CD4-positive, alpha-beta T cell treated with Interleukin-2 at 100 ng/mL for 4 hours (primary cell): ENCODE data around the gene TTC12.

ENCODE experiments used
- DNase-seq: peaks from one replicate; pipeline ENCODE4 v3.0.0-alpha.2; 2020; ENCODE audit warnings: low spot score

Gene TTC12

DNA sequence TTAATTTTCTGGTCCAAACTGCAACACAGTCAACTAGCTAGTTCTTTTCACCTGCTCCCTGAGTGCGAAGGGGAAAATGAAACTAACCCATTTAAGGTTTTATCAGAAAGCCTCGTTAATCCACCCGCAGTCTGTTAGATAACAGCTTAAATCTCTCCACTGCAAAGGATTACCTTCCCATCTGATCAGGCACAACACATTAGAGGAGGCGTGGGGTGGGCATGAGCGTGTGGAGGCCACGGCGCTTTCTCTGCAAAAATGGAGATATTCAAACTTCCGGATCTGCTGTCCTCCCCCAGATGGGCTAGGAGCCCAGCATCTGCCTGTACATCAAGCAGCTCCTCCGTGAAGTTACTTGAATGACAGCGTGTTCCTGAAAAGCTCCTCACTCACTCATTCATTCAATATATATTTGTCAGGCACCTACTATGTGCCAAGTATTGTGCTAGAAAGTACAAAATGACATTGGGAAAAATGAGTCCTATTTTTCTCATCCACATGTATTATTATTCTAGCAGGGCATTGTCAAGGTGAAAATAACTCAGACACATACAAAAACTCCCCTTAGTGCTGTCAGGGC, 59.7 kb downstream of the TTC12 start:
- no peak for DNase-seq

DNA sequence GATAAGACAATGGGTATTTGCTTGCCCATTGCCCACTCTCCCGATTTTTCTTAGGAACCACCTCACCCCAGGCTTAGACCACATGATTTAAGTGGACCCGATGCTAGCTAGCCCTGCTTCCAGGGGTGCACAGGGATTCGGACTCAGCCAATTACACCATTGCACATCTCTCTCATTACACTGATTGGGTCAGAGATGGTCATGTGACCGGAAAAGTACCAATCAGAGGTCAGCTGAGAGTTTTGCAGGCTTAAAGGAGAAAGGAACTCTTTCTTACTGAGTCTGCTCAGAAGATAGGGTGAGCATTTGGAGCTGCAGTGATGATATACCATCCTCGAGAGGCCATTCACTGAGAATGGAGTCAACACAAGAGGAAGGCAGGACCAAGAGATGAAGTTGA, 61.0 kb downstream of the TTC12 start:
- no peak for DNase-seq

DNA sequence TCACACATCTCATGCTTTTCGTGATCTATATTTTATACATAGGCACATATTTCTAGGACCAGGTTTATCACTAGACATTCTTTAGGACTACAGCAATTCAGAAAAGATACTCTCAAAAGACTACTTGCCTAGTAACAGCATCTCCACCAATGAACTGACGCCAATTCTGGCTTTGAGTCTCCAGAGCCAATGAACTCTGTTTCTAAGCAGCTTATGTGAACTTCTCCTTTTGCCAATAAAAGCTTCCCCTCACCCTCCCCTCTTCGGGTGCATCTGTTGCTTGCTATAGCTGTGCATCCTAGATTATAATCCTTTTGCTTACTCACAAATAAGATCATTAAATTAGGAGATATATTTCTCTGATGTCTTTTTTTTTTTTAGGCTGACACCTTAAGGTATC, 61.8 kb downstream of the TTC12 start:
- DNase-seq: no peak

DNA sequence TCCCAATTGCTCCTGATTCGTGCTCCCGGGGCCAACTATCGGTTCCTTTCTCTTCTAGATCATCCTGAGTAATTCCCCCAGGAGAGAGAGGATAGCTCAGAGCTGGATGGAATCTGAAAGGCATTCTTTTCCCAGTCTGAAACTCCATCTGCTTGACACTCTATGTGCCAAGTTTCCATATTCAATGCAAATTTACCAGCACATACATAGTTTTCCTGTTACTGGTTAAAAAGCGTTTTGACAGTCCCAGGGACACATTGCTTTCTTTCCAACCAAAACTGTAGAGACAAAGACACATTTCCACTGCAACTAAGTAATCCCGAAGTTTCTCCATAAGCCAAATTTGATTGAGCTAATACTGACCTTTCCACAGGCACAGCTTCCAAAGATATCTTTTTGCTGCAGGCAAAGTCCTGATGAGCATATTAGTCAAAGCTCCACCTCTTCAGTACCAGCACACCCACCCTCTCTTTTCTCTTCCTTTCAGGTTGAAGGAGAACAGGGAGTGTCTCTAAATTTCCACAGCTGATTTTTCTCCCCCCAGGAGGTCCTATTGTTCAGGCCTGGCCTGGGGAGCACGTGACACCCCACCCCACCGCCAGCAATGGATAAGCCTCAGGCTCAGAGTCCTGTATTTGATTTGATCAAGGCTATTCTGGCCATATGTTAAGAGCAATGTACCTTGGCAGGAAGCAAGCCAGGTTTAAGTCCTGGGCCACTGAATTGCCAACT, 63.5 kb downstream of the TTC12 start:
- DNase-seq: no peak

DNA sequence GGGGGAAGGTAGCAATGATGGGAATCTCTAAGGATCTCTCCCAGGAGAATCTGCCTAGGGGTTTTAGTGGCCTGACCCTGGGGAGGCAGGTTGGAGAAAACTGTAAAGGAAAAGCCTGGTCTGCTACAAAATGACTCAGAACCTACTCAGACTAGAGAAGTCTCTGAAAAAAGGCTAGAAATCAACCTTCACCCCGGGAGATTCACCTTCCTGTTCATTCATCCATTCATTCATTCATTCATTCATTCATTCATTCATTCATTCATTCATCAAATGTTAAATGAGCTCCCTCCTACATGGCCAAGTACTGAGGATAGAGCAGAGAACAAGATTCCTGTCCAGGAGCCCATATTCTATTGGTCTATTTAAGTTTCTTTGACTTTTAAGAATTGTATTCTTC, 64.3 kb downstream of the TTC12 start:
- DNase-seq: no peak

DNA sequence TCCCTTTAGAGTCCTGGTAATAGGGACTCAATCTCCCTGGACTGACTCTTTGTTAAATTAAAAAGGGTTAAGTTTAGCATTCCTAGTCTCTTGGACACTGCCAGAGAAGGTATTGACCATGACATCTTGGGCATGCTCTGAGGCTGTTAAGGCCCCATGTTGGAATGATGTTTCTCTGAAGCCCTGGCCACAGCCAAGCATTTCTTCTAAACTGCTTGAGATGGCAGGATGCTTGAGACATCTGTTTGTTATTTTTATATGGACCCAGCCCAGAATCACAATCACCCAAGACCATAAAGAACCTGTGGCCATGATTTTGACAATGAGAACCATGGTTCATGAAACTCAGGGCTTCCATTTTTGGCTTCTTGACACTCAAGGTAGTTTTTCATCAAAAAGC, 67.7 kb downstream of the TTC12 start:
- DNase-seq: no peak

DNA sequence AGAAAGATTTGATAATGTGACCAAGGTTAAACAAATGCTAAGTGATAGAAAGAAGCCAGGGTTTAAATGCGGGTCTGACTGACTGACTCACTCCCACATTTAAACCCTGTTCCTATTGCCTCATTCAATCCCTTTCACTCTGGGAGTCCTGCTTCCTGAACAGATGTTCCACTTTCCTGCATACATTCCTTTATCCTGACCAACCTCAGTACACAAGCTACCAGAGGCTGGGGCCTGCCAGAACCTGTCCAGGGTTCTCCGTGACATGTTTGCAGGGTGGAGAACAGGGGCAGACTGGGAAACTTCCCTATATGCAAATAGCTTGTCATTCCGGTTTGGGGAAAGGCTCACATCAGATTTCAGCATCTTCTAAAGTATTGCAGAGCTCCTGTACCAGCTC, 70.2 kb downstream of the TTC12 start:
- no peak for DNase-seq

DNA sequence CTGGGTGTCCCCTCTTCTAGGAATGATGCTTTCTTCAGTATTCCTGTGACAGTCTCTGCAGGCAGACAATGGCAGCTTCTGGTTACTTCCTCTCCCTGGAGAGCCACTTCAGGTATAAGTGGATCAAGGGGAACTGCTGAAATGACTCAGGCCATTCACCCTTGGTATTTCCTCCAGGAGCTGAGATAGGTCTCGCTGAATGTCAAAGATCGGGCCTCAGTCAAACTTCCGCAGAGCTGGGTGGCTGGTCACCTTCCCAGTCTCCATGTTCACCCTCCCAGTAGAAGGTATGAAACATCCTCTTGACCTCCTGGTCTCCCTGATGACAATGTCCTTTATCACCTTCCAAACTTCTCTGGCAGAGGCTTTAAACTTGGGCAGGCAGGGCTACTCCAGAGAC, 71.4 kb downstream of the TTC12 start:
- no peak for DNase-seq

DNA sequence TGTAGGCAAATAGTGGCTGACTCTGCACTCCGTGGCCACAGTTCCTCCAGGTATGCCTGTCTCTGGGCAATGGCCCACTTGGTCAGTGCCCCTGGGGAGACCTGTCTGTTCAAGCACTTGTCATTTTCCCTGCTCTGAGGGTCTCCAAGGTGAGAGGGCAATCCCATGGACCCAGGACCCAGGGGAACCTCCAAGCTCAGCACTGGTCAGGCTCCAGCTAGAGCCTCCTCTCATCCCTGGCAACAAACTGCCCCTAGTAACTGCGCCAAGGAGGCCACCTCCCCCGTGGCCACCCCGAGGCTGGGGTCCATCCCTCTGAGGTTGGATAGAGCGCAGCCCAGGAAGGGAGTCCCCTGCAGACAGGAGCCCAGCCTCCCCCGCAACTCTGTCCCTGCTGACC, 72.5 kb downstream of the TTC12 start:
- DNase-seq: no peak

DNA sequence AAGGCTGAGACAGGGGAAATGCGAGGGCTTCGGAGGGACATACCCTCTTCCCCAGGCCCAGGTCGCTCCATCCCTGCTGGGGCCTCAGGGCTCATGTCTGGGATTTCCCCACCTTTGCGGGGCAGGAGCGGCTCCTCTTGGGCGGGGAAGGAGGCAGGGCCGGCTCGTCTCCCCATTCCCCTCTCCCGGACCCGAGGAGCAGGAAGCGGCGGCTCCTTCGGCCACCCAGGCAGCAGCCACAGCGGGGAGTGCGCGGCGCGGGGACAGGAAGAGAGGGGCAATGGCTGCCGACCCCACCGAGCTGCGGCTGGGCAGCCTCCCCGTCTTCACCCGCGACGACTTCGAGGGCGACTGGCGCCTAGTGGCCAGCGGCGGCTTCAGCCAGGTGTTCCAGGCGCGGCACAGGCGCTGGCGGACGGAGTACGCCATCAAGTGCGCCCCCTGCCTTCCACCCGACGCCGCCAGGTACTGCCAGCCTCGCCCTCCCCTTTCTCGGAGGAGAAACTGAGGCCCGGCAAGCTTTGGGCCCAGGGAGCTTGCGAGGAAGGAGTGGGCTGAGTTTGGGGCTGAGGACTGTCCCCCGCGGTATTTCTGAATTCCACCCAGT, 73.3 kb downstream of the TTC12 start, which contains the start of gene ANKK1:
Gene ANKK1 (plus strand): TSS at position 175 of the 607 bp plus-strand sequence. CDS start 106 bp downstream, at position 281.
- DNase-seq: no peak

DNA sequence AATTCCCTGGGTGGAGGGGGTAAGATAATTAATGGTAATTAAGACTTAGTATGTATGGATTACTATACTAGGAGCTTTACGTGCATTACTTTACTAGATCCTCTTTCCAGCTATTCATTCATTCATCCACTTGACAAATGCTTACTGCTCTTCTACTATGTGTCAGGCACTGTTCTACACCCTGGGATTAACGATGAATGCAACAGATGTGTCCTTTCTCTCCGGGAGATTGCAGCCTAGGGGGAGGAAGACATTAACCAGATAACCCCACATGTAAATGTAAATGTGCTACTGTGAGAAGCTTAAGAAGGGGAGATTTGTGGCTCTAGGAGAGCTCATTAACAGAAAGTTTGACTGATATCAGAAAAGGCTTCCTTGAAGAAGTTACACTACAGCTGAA, 74.9 kb downstream of the TTC12 start:
- DNase-seq: no peak

DNA sequence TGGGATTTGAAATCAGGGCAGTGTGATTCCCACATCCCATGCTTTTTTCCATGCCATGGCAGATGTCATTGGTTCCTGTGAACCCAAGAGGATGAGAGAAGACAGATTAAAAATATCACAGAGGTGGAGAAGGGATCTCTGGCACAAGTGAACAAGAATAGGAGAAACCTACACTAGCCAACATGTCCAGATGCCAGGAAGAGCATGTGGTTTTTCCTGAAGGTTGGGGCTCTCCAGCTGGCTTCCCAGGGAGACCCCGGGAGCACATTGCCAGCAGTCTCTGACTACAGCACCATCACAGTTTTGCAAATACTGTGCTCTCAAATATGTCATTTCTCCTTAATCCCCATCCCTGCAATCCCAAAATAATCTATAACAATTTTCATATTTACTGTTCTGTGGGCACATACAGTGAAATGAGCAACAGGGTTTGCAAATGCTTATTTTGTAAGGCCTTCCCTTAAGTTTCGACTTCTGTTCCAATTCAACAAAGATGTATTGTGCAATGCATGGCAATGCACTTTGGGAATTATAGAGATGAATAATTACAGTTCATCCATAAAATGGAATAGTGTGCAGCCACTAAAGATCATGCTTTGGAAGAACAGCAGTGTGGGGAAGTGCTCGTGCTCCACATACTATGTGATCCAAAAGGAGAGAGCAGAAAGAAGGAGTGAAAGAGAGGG, 78.0 kb downstream of the TTC12 start:
- no peak for DNase-seq

DNA sequence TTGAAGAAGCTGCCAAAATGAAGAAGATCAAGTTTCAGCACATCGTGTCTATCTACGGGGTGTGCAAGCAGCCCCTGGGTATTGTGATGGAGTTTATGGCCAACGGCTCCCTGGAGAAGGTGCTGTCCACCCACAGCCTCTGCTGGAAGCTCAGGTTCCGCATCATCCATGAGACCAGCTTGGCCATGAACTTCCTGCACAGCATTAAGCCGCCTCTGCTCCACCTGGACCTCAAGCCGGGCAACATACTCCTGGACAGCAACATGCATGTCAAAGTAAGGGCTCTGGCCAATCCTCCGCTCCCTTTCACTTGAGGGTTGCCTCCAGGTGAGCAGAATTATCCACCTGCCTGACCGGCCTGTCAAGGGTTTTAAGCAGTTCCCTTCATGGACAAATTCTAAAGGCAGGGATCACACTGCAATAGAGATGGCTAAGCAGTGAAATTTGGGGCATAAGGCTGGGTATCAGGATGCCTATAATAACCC, 79.2 kb downstream of the TTC12 start:
- DNase-seq: no peak

DNA sequence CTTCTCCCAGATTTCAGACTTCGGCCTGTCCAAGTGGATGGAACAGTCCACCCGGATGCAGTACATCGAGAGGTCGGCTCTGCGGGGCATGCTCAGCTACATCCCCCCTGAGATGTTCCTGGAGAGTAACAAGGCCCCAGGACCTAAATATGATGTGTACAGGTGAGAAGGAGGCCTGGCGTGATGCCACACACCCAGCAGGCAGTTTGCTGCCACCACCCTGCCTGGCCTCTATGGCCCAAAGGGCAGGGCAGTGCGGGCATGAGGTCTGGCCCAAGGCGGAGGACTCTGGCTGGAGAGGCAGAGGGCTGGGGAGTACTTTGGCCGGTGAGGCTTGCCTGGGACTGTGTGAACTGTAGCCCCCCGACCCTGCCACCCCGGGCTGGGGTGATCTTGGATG, 80.5 kb downstream of the TTC12 start:
- DNase-seq: no peak

DNA sequence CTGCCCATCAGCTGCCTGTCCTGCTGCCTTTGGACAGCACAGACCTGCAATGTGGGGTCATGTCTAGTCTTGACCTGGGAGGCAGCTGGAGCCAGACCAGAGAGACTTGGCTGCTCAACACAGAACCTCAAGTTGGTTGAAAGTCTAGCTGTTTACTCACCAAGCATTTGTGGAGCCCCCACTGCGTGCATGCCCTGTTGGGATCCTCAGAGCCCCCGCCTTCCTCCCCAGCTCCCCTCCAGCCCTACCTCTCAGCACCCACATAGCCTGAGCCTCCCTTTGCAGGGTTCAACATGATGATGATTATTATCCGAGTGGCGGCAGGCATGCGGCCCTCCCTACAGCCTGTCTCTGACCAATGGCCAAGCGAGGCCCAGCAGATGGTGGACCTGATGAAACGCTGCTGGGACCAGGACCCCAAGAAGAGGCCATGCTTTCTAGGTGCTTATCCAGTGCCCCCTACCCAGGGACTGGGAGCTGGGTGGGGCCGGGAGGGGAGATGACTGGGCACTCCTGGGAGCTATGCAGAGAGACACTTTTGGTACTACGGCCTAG, 81.5 kb downstream of the TTC12 start:
- no peak for DNase-seq

DNA sequence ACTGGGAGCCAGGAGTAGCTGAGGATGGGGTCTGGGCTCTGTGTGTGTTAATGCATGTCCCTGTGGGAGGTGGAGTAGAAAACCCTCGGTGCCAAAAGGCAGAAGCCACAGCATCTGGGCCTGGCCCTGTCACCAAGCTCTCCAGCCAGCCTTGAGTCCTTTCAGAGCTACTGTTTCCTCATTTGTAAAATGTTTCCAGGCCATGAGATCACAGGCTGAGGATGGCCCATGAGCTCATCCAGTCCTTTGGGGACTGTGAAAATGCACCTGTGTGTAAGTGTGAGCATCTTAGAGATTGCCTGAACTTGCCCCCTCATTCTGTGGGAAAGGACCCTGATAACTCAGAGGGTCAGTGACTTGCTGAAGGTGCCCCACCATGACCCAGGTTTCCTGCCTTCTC, 82.3 kb downstream of the TTC12 start:
- DNase-seq: no peak

DNA sequence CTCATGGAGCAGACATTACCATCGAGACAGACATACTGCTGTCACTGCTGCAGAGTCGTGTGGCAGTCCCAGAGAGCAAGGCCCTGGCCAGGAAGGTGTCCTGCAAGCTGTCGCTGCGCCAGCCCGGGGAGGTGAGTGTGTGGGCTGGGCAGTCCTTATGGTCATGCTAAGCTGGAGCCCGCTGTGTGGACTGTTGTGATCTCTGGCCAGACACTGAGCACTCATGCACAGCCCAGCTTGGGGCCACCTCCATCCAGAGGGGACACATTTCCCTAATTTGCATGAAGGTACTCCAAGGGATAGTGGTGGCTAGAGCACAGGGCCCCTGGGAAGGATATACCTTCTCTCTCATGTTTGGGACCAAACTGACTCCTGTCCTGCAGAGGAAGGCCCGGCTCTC, 82.8 kb downstream of the TTC12 start:
- DNase-seq: no peak

DNA sequence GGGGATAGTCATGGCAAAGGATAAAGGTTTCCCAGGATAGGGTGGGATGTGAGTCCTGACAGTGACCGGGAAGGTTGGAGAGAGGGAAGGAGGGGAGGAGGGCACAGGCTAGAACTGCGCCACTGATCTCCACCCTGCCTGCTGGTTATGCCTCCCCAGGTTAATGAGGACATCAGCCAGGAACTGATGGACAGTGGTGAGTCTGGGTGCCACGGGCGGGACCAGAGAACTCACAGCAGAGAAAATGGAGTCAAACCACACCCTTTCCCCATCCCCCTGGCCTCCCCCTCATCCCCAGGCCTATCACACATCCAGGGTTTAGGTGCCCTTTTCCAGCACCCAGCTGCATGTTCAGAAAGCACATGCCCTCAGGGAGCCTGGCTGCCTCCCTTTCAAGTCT, 83.4 kb downstream of the TTC12 start:
- no peak for DNase-seq

DNA sequence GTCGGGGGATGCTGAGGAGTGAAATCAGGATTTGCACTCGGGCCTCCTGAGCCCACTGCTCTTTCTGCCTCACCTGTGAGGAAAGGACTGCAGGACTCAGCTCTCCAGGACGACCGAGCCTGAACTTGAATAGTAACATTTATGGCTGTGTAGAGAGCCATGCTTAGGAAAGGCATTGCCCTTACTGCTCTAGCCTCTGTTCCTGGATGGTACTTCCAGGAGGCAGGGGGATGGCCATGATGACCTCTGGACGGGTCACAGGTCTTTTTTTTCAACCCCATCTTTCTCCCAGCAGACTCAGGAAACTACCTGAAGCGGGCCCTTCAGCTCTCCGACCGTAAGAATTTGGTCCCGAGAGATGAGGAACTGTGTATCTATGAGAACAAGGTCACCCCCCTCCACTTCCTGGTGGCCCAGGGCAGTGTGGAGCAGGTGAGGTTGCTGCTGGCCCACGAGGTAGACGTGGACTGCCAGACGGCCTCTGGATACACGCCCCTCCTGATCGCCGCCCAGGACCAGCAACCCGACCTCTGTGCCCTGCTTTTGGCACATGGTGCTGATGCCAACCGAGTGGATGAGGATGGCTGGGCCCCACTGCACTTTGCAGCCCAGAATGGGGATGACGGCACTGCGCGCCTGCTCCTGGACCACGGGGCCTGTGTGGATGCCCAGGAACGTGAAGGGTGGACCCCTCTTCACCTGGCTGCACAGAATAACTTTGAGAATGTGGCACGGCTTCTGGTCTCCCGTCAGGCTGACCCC, 84.5 kb downstream of the TTC12 start:
- DNase-seq: no peak

DNA sequence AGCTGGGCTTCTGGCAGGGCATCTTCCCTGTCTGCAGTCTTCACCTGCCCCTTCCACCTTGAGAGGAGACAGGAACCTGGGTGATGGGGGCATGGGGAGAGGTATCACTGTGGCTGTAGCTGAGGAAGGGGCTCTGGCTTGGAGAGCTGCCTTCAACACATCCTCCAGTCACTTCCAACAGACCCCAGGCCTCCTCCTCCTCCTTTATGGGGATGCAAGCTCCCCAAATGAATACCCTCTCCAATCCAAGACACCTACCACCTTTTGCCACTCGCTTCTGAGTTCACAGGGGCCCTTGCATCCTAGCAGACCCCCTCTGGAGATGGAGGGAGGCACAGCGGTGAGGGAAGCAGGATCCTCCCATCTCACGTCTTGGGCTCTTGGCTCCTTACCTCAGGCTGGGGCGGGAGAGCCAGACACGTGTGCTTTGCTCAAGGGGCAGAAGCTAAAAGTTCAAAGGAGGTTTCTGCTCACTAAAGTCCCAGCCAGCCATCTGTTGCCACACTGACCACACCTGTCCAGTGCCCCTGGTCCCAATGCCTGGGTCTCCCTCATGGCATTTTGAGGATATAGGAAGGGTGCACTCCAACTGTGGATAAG, 86.3 kb downstream of the TTC12 start:
- DNase-seq: no peak

DNA sequence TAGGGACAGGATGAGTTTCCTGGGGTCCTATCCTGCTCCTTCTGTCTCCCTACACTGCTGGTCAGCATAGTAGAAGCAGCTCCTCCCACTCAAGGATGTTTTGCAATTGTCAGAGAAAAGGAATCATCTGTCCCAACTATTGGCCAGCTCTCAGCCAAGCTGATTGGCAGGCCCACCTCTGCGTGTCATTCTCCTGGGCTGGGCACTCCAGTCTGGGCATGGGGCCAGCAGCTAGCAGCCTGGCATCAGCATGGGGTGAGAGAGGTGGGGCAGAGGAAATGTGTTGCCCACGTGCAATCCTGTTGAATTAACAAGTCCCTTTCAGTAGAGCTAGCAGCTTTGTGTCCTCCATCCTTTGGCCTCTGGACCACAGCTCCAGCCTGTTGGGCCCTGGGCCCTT, 87.3 kb downstream of the TTC12 start:
- DNase-seq: no peak
